ENCODE measurements around the gene FHIT.
A peak's percentile ranks its signal among the peaks of the same experiment; 100 is the strongest.
"Not testable (repeated sequence)": the region's sequence is repeated elsewhere in the genome, so short reads cannot be mapped to it uniquely, and the experiment has no call there.

The FHIT gene

DNA sequence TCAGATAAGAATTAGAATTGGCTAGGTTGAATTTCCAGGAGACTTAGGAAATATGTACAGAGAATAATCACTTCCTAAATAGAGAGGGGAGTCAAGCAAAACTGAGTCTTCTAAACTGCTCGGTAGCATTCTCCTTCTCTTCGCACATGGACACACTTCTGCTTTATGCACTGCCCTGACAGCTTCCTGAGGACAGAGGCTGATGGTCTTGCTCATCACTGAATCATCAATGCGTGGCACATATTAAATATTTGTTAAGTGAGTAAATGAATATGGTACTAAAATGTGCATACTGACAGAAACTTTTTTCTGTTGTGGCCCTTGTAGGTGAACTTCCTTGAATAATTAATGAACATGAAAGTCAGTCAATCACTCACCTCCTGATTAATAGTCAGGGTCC lies 315.5 kb downstream of the FHIT start:
- no peak for DNase-seq (ENCODE audit: low spot score)

DNA sequence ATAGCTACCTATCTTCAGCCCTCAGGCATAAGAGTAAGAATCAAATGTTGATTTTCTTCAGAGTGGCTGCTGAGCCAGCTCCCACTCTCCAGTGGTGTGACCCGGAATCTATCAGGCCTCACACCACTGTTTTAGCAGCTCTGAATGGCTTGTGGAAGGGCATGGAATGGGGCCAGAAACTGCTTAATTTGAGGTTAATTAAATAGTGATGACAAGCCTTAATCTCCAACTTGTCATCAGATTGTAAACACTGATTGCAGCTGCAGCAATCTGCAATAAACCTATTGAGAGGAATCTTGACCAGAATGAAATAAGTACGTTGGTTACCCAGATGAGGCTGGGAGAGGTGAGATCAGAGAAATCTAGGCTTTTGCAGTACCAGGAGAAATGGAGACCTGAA lies 317.4 kb downstream of the FHIT start:
- peak; percentile 9 for DNase-seq (ENCODE audit: low spot score)

- no peak for DNase-seq (ENCODE audit: low spot score)
These were observed 318.6 kb downstream of the FHIT start for GRCh38 chr3:60932643-60933042.

DNA sequence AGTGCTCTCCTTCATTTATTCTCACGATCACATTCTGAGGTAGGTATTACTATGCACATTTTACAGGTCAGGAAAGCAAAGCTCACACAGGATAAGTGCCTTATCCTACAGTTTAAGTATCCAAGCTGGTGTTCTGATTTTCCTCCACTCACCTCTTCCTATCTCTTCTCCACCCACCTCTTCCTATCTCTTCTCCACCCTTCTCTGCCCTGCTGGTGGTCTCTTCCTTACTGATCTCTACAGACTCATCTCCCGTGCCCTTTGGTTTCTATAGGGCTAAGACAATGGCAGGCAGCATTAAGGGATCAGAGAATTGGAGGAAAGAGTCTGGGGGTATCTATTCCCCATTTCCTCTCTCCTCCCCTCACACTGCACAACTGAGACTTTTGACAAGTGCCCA lies 319.1 kb downstream of the FHIT start:
- DNase-seq (ENCODE audit: low spot score) = no peak

GRCh38 chr3:60931452-60931851 lies 319.8 kb downstream of the FHIT start:
- no peak for DNase-seq (ENCODE audit: low spot score)

DNA sequence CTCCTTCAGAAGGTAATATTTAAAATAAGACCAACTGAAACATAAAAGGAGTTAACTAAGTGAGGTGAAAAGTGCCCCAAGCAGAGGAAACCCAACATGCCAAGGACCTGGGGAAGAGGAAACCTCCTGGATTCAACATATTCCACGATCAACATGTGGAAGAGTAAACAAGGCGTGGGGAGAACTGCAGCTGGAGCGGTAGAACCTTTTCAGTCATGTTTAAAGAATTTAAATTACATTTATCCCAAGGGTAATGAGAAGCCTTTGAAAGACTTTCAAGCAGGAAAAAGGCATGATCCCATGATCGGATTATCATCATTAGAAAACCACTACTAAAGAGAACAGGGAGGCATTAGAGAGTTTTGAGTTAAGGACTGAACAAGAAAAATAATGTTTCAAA lies 330.7 kb downstream of the FHIT start:
- no peak for DNase-seq (ENCODE audit: low spot score)

- DNase-seq (ENCODE audit: low spot score) = no peak
These were observed 332.0 kb downstream of the FHIT start for GRCh38 chr3:60919296-60919695.

DNA sequence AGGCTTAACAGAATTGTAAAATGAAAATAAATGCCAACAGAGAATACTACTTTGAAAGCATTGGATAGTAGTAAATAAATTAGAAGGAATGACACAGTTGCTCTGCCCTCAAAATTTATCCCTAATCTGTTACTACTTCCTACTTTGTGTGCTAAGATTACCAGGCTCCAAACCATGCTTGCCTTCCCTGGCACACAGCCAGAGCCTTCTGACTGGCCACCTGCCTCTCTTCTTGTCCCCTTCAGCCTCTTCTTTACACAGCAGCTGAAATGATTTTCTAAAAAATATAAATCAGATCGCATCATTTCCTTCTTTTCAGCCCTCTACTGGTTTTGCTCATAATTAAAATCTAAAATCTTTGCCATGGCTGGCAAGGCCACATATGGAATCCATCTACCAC lies 334.1 kb downstream of the FHIT start:
- DNase-seq (ENCODE audit: low spot score) = no peak

GRCh38 chr3:60916546-60916945 lies 334.7 kb downstream of the FHIT start:
- DNase-seq (ENCODE audit: low spot score) = no peak

- DNase-seq (ENCODE audit: low spot score) = no peak
These were observed 337.8 kb downstream of the FHIT start for GRCh38 chr3:60913474-60913873.

GRCh38 chr3:60912876-60913275 lies 338.4 kb downstream of the FHIT start:
- no peak for DNase-seq (ENCODE audit: low spot score)

GRCh38 chr3:60912142-60912541 lies 339.1 kb downstream of the FHIT start:
- no peak for DNase-seq (ENCODE audit: low spot score)

DNA sequence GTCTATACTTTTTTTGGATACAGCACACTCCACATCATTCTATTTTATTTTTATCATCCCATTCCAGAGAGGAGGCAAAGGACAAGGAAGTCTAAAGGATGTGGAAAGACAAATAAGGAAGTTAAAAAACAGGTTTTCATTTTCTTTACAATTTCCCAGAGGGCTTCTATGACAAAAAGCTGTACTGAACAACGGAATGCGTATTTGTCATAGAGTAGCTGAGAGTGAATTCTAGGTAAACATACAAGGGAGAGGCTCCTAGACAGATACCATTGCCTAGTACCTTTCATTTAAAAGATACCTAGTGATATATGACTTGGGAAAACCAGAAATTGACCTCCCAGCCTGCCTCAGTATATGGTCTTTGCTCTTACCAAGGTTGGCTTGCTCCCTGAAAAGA lies 341.7 kb downstream of the FHIT start:
- no peak for DNase-seq (ENCODE audit: low spot score)

- DNase-seq (ENCODE audit: low spot score) = no peak
These were observed 345.0 kb downstream of the FHIT start for GRCh38 chr3:60906283-60906682.

DNA sequence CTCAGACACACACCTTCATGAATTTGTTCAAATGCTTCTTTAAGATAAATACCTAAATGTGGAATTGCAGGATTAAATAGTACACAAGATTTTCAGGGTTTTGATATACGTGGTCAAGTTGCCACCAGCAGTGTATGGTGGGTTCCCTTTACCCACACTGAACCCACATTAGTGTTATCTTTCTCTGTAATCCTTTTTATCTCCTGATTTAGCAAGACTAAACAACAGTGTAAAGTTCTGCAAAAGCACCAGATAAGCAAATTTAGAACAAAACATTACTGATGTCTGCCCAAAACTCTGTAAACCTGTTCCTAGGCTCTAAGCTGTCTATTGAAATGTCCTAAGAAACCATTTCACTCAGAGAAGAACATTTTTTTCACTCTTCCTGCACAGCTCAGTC lies 352.9 kb downstream of the FHIT start:
- DNase-seq (ENCODE audit: low spot score) = no peak

DNA sequence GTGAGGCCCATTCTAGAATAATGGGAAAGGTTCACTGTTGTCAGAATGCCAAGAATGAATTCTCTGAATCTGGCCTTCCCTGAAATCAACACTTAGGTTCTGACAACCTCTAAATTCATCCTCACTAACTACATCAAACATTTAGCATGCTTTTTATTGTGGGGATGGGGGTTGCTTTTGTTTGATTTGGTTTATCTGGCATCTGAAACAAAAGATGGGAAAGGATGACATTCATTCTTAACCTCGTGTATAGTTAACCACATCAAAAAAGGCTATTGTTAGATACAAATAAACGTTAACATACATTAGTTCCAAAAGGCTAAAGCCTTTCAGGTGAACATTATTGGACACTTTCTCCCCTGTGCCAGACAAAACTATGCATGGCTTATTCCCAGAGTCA lies 357.3 kb downstream of the FHIT start:
- no peak for DNase-seq (ENCODE audit: low spot score)

DNA sequence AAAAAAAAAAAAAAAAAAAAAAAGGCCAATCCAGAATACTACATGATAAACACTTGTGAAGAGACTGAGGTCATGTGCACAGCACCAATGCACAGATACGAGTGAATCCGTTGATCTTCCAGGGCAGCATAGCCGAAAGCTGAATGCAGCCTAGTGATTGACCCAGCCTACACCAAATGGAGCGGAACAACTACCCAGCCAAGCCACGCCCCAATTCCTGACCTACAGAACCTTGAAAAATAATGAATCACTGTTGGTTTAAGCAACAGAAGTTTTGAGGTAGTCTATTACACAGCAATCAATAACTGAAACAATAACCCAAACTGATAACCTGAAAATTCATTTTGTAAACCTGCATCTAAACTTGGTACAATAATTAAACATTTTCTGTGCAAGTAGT lies 361.0 kb downstream of the FHIT start:
- no peak for DNase-seq (ENCODE audit: low spot score)

DNA sequence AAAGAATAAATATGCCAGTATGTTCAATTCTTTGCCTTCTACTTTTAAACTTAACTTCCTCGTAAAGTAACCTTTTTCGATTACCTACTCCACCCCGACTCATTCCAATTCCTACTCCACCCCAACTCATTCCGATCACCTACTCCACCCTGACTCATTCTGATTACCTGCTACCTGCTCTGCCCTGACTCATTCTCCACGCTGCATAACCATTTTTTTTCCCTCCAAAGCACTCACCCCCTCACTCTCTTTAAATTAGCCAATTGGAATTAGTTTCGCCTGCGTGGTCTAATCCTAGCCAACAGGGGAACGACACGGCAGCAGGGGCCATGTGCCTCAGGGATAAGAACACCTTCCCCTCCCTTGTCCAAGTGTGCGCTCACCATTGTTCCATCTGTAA lies 362.3 kb downstream of the FHIT start:
- not testable (repeated sequence) for DNase-seq (ENCODE audit: low spot score)

DNA sequence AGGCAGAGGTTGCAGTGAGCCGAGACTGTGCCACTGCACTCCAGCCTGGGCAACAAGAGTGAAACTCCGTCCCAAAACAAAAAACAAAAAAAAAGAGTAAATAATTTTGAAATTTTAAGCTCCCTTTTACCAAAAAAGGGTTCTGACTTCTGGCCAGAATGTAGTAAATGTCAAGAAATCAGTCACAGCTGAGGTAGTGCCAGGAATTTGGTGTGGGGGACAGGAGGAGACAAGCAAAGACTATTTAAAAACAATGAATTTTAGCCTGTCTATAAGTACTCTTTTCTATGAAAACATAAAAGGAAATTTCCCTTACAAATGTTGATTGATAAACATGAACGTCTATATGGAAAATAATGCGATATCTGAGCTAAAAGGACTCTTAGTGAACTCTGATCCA lies 363.7 kb downstream of the FHIT start:
- no peak for DNase-seq (ENCODE audit: low spot score)

DNA sequence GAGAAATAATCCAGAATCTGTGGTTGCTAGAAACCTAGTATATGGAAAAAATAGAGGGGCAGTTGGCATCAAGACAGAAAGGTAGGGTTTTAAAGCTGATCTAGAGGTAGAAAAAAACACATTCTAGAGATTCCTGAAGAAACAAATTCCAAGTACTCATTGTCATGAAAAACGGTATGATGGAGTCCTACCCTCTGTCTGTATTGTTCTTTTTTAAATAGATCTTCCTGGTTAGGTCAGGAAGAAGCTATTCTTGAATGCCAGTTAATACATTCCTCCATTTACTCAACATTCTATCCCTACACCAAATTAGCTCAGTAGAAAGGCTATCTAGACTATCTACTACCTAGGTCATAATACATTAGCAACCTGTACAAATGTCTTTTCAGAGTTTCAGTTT lies 364.7 kb downstream of the FHIT start:
- DNase-seq (ENCODE audit: low spot score) = no peak

GRCh38 chr3:60884005-60884404 lies 367.2 kb downstream of the FHIT start:
- no peak for DNase-seq (ENCODE audit: low spot score)

DNA sequence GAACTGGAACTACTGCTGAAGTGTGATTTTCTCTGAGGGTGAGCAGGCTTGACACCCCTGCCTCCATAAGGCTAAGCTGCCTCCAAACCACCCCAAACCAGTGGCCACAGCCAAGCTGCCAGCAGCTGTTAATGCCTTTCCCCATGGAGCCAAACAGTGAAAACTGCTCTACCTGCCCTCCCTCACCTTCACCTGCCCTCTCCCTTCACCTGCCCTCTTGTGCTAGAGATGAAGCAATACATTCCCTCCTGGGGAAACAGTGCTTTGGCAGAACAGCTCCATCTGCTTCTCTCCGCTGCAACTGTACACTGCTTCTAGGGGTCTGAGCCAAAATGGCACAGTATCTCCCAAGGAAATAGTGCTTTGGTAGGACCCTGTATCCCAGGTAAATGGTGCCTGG lies 374.1 kb downstream of the FHIT start:
- DNase-seq (ENCODE audit: low spot score) = no peak

GRCh38 chr3:60870396-60870795 lies 380.9 kb downstream of the FHIT start:
- no peak for DNase-seq (ENCODE audit: low spot score)

DNA sequence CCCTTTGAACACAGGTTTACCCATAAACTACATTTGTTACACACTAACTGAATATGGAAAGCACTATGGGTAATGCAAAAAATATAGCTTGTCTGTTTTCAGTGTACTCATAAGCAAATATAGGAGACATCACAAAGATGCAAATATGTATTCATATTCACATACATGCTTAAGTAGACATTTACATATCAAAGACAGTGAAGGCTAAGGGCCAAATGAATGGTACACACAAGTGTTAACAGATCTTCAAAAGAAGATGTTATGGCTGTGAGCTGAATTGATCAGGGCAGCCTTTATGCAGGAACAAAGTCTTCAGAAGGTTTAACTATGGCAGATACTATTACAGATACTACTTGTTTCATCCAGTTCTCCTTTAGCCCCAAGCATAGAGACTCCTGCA lies 384.1 kb downstream of the FHIT start:
- no peak for DNase-seq (ENCODE audit: low spot score)
